ENCODE data around the gene OVCA2. TPM values are rescaled to one million over a fixed set of nuclear protein-coding genes. Genes with fewer than 3 reads are reported as not detected.

Gene OVCA2
- total RNA-seq, 2 experiments from 2014 or later: 31.7 to 42.2 TPM

DNA sequence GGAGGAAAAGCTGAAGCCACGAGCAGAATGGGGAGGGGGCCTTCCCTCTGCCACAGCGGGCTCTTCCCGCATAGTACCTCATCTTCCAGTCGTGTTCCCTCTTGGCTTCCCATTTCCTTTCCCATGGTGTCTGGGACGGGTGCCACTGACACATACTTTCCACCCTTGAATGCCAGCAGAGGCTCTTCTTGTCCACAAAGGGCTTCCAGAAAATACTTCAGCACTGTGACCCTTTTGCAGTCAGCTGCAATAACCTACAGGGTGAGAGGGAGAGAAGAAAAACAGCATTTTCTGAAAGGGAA, 43.8 kb downstream of the OVCA2 start:
- H3K4me1 Mint-ChIP-seq: peaks cover 94% of the 10 kb centered on the region
- H3K4me3 Mint-ChIP-seq: no peak overlapping the region
- CTCF ChIA-PET: interaction anchor here (0.8 to 12.2 kb wide), 6 partner anchors 18 to 181 kb away, joined by 3 to 198 read pairs (median 6); partner anchors contain the start of gene HIC1
- H3K36me3 Mint-ChIP-seq: peaks cover 12% of the 10 kb centered on the region
- H3K27me3 Mint-ChIP-seq: no peaks in the 10 kb centered on the region
- ATAC-seq (no peak), DNase-seq (no peak)
- H3K9me3 Mint-ChIP-seq (ENCODE audit: low read depth): no peaks in the 10 kb centered on the region
- H3K27ac Mint-ChIP-seq: peak overlapping the region; percentile 63

DNA sequence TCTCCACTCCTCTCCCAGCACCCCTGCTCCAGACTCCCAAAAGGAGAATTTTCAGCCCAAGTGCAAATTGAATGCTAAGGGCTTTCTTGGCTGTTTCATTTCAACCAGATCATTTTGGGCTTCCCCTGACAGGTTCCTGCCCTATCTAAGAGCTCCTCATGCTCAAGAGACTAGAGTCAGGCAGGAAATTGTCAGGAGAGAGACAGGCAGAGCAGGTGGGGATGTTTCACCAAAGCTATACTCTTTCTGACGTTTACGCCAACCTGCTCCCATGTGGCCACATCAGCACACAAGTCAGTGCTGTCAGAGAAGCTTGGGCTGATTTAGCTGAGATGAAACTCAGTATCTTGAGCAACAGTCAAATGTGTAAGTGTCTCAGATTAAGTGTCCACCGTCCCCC, 44.5 kb downstream of the OVCA2 start:
- H3K27ac Mint-ChIP-seq: peak overlapping the region; percentile 63
- H3K4me3 Mint-ChIP-seq: no peak overlapping the region
- ATAC-seq: no peak

DNA sequence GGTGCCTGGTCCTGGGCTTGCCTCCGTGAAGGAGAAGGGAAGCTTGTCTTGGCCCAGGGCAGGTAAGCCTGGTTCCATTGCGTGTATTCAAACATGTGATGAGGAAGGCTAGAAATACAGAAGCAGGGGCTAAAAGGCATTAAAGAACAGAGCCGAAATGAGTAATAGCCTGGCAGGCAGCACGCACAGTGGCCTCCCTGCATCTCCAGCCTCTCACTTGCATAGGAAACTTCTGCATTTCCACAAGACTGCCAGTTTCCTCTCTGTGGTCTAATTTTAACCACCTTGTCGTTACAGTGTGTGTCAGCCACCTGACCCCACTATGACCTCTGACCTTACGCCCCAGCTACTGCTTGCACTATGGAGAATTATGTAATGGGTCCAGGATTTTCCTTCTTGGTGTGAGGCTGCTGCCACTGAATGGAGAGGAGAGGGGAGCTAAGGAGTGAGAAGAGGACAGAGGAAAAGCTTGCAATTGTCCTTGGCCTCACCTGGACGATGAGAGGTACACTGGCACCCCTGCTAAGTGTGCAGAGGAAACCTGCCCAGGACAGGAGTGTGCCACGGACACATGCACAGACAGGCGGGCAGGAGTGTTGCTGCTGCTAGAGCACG, 45.9 kb downstream of the OVCA2 start:
- Mint-ChIP-seq H3K4me3 (peak overlapping the region; percentile 16), H3K27ac (peak overlapping the region; percentile 72), H3K4me1 (peaks cover 91% of the 10 kb centered on the region), H3K27me3 (no peaks in the 10 kb centered on the region), H3K36me3 (peaks cover 14% of the 10 kb centered on the region), H3K9me3 (ENCODE audit: low read depth) (no peaks in the 10 kb centered on the region)
- CTCF ChIA-PET: interaction anchor here (0.6 to 12.2 kb wide), 11 partner anchors 11 to 416 kb away, joined by 3 to 198 read pairs (median 6); partner anchors contain the start of gene HIC1
- DNase-seq (peak; percentile 88), ATAC-seq (peak; percentile 53)

More for the DNA sequence above, 44.5 kb downstream of the OVCA2 start:
- no peak for DNase-seq
- Mint-ChIP-seq H3K9me3 (ENCODE audit: low read depth) (no peaks in the 10 kb centered on the region), H3K4me1 (peaks cover 95% of the 10 kb centered on the region), H3K27me3 (no peaks in the 10 kb centered on the region), H3K36me3 (peaks cover 13% of the 10 kb centered on the region)
- CTCF ChIA-PET: interaction anchor here (0.8 to 12.2 kb wide), 8 partner anchors 18 to 180 kb away, joined by 3 to 198 read pairs (median 6); partner anchors contain the start of gene HIC1

DNA sequence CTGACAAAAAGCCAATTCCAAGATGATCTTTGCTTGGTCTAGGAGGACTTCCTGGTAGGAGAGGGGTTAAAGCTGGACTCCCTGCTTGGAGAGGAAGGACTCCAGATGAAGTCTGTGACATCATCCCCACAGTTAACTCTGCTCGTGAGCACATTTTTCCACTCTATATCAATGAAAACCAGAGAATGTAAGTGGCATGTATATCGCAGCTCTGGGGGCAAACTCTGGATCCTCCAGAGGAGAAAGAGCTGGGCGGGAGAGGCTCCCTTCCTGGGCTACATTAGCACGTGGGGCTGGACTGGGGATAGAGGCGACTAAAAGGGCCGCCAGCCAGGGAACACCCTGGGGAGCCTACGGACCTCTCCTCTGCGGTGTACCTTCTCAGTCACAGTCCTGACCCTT, 47.2 kb downstream of the OVCA2 start:
- peak overlapping the region; percentile 99 for H3K27ac Mint-ChIP-seq
- DNase-seq (peak; percentile 53), ATAC-seq (peak; percentile 31)
- CTCF ChIA-PET: interaction anchor here (0.7 to 12.2 kb wide), 13 partner anchors 21 to 215 kb away, joined by 3 to 198 read pairs (median 5); partner anchors contain the start of genes HIC1, SMG6 and SRR
- H3K4me1 Mint-ChIP-seq: peaks cover 83% of the 10 kb centered on the region
- peak overlapping the region; percentile 91 for H3K4me3 Mint-ChIP-seq
- peaks cover 14% of the 10 kb centered on the region for H3K36me3 Mint-ChIP-seq
- H3K9me3 Mint-ChIP-seq (ENCODE audit: low read depth): no peaks in the 10 kb centered on the region
- no peaks in the 10 kb centered on the region for H3K27me3 Mint-ChIP-seq

DNA sequence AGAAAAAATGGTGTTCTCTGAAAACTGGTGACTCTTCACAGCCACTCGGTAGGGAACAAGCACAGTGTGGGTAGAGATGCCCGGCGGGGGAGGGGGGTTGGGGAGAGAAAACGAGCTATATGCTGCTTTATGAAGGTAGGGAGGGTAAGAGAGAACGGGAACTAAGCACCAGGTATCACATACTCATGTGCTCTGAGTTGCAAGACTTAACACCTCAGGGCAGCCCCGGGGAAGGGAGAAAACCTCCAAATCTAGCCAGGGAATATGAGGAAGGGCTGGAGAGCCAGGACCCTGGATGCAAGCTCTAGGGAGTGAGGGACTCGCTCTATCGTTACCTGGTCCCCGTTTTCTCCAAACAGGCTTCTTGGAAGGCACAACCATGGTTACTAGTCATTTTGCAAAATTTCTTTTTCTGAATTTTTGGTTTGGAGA, 48.4 kb downstream of the OVCA2 start:
- DNase-seq (no peak), ATAC-seq (no peak)
- Mint-ChIP-seq H3K4me3 (peak overlapping the region; percentile 91), H3K36me3 (peaks cover 8% of the 10 kb centered on the region), H3K9me3 (ENCODE audit: low read depth) (no peaks in the 10 kb centered on the region), H3K27me3 (no peaks in the 10 kb centered on the region), H3K4me1 (peaks cover 75% of the 10 kb centered on the region), H3K27ac (peak overlapping the region; percentile 99)
- CTCF ChIA-PET: interaction anchor here (1.0 to 12.2 kb wide), 11 partner anchors 9 to 214 kb away, joined by 3 to 198 read pairs (median 5); partner anchors contain the start of genes HIC1, SMG6 and SRR

DNA sequence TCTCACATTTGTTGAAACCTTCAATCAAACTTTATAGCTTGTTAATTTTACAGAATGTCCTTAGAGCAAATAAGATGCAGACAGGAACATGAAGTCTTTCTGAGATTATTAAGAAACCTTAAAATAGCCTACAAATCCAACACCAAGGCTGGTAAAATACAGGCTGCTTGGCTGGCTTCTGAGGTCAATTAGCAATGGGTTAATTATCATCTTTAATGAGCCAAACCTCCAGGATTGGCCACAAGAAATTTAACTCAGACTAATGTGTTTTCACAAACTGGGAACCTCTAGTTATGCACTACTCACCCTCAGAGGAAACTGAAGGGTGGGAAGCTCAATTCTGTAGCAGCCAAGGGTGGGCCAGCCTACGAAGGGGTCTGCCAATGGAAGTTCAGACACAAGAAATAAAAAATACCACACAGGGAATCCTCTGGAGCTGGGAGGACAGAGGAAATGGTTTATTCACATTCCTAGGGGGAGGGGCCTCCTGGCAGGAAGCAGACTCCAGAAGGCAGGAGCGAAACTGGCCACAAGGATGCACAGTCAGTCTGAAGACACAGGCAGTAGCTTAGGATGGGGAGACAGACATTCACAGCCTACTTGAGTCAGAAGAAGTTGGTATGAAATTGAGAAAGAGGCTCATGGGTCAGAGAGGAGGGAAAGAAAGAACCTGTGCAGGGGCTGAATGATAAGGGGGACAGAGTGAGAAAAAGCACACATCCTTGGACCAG, 49.1 kb downstream of the OVCA2 start:
- H3K27me3 Mint-ChIP-seq: no peaks in the 10 kb centered on the region
- ATAC-seq (no peak), DNase-seq (no peak)
- CTCF ChIA-PET: interaction anchor here (0.6 to 12.2 kb wide), 10 partner anchors 9 to 1297 kb away, joined by 3 to 198 read pairs (median 5); partner anchors contain the start of gene HIC1
- peaks cover 67% of the 10 kb centered on the region for H3K4me1 Mint-ChIP-seq
- H3K9me3 Mint-ChIP-seq (ENCODE audit: low read depth): no peaks in the 10 kb centered on the region
- peak overlapping the region; percentile 91 for H3K4me3 Mint-ChIP-seq
- H3K27ac Mint-ChIP-seq: peak overlapping the region; percentile 99
- peaks cover 8% of the 10 kb centered on the region for H3K36me3 Mint-ChIP-seq

DNA sequence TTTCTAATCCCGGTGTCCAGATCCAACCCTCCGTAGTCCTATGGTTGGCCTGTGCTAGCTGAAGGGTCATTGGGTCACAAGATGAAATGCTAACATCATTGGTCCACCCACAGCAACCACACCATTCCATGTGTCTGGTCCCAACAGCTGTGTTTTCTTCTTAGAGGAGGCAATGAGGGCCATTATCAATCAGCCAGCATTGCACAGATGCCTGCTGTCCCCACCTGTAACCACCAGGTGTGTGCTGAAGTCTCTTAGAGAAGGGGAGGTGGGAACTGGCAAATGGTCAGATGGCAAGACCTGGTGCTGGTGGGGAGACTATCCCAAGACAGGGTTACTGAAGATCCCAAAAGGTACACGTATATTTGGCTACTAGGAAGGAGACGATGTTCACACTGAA, 50.4 kb downstream of the OVCA2 start:
- Mint-ChIP-seq H3K4me1 (peaks cover 54% of the 10 kb centered on the region), H3K36me3 (peaks cover 8% of the 10 kb centered on the region), H3K9me3 (ENCODE audit: low read depth) (no peaks in the 10 kb centered on the region), H3K27ac (peak overlapping the region; percentile 35), H3K4me3 (no peak overlapping the region), H3K27me3 (no peaks in the 10 kb centered on the region)
- DNase-seq (no peak), ATAC-seq (no peak)
- CTCF ChIA-PET: interaction anchor here (1.1 to 1.6 kb wide), 2 partner anchors 34 to 97 kb away, joined by 3 read pairs; no protein-coding TSS in a partner anchor

Small RNA genes within 50 kb of the gene (microRNA-seq; reads per million reads assigned to microRNA genes)
- gene MIR132 (1,901 reads per million, percentile 88 among the genes with 10 or more reads in this experiment), gene MIR212 (53.6 reads per million, percentile 58 among the genes with 10 or more reads in this experiment)

Other genes with a start within 250 kb of the OVCA2 start
- 10 to 100 TPM; 34.7 to 45.4 TPM for gene SMYD4, start 212.1 kb upstream of the OVCA2 start, total RNA-seq
- 100 to 1,000 TPM; 196 to 249 TPM for gene RPA1, start 212.0 kb upstream of the OVCA2 start, total RNA-seq
- under 1 TPM; 0.09 to 0.45 TPM for gene RTN4RL1, start 16.7 kb upstream of the OVCA2 start, total RNA-seq
- 10 to 100 TPM; 29.2 to 37.5 TPM for gene DPH1, start 11.9 kb upstream of the OVCA2 start, total RNA-seq
- 100 to 1,000 TPM in 1 of 2 experiments, 10 to 100 TPM in 1; 88.5 to 122 TPM for gene HIC1, start 13.1 kb downstream of the OVCA2 start, total RNA-seq

Data from activated CD8-positive, alpha-beta memory T cell treated with anti-CD3 and anti-CD28 coated beads, Interleukin-2, amount 10 ng/mL, durations not matched to agents 7 days and 5 days (primary cell).